ENCODE measurements around the gene HDAC5. TPM values are rescaled to one million over a fixed set of nuclear protein-coding genes. Genes with fewer than 3 reads are reported as not detected.

HDAC5 gene
- total RNA-seq, 1 donor from 2014 or later, result 42.0 TPM

DNA sequence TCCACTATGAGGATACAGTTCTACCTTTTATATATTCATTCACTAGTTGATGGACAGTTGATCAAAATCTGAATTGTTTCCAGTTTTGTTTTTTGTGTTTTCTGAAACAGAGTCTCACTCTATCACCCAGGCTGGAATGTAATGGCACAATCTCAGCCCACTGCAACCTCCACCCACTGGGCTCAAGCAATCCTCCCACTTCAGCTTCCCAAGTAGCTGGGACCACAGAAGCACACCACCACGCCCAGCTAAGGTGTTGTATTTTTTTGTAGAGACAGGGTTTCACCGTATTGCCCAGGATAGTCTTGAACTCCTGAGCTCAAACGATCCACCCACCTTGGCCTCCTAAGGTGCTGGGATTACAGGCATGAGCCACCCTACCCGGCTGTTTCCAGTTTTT is 78.0 kb downstream of the HDAC5 start:
- H3K27ac Mint-ChIP-seq (ENCODE audit: unreplicated experiment), result no peak overlapping the region
- H3K4me3 Mint-ChIP-seq (ENCODE audit: unreplicated experiment), result no peak overlapping the region
- H3K4me1 Mint-ChIP-seq (ENCODE audit: unreplicated experiment), result peaks cover 6% of the 10 kb centered on the region
- DNase-seq (ENCODE audit: extremely low spot score, unreplicated experiment), result no peak
- no peaks in the 10 kb centered on the region for H3K9me3 Mint-ChIP-seq (ENCODE audit: unreplicated experiment)
- H3K27me3 Mint-ChIP-seq (ENCODE audit: unreplicated experiment), result no peaks in the 10 kb centered on the region
- peaks cover 16% of the 10 kb centered on the region for H3K36me3 Mint-ChIP-seq (ENCODE audit: unreplicated experiment)
- TF ChIP-seq, protein P1, sequence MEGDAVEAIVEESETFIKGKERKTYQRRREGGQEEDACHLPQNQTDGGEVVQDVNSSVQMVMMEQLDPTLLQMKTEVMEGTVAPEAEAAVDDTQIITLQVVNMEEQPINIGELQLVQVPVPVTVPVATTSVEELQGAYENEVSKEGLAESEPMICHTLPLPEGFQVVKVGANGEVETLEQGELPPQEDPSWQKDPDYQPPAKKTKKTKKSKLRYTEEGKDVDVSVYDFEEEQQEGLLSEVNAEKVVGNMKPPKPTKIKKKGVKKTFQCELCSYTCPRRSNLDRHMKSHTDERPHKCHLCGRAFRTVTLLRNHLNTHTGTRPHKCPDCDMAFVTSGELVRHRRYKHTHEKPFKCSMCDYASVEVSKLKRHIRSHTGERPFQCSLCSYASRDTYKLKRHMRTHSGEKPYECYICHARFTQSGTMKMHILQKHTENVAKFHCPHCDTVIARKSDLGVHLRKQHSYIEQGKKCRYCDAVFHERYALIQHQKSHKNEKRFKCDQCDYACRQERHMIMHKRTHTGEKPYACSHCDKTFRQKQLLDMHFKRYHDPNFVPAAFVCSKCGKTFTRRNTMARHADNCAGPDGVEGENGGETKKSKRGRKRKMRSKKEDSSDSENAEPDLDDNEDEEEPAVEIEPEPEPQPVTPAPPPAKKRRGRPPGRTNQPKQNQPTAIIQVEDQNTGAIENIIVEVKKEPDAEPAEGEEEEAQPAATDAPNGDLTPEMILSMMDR (IDR thresholded peaks at IDR 0.05), result no peak

DNA sequence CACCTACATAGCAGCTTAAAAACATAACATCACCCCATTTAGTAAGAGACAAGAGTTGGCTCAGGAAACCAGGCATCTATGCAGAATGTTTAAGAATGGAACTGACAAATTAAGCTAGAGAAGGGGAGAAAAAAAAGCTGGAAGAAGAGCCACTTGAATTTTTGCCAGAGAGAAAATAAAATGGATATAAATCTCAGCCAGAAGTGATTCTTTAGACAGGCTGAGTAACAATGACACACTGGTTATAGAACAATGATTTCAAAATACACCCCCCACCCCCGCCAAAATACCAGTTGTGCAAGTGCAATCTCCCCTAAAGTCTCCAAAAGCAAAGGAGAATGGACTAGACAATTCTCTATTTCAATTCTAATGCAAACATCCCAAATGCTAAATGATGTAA is 79.4 kb downstream of the HDAC5 start:
- no peak for DNase-seq (ENCODE audit: extremely low spot score, unreplicated experiment)
- TF ChIP-seq, protein P1 (IDR thresholded peaks at IDR 0.05), result no peak
- H3K27me3 Mint-ChIP-seq (ENCODE audit: unreplicated experiment), result no peaks in the 10 kb centered on the region
- peak overlapping the region; percentile 53 for H3K27ac Mint-ChIP-seq (ENCODE audit: unreplicated experiment)
- no peaks in the 10 kb centered on the region for H3K9me3 Mint-ChIP-seq (ENCODE audit: unreplicated experiment)
- H3K4me3 Mint-ChIP-seq (ENCODE audit: unreplicated experiment), result no peak overlapping the region
- peaks cover 9% of the 10 kb centered on the region for H3K4me1 Mint-ChIP-seq (ENCODE audit: unreplicated experiment)
- peaks cover 13% of the 10 kb centered on the region for H3K36me3 Mint-ChIP-seq (ENCODE audit: unreplicated experiment)

DNA sequence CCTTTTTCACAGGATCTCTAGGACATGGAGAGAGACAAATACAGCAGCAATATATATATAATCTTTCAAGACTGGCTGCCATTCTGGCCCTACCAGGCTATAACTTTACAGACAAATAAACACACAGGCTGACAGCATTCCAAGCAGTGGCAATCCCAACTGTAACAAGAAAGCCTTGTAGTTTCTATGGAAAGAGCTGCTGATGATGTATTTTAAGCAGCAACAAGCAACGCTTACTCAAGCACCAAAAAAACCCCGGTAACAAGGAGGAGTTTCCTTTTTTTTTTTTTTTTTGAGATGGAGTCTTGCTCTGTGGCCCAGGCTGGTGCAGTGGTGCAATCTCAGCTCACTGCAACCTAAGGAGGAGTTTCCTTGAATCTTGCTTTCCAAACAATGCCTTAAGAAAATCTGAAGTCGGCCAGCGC is 80.2 kb downstream of the HDAC5 start:
- peaks cover 11% of the 10 kb centered on the region for H3K36me3 Mint-ChIP-seq (ENCODE audit: unreplicated experiment)
- peaks cover 9% of the 10 kb centered on the region for H3K4me1 Mint-ChIP-seq (ENCODE audit: unreplicated experiment)
- peak overlapping the region; percentile 0 for H3K27ac Mint-ChIP-seq (ENCODE audit: unreplicated experiment)
- no peak for DNase-seq (ENCODE audit: extremely low spot score, unreplicated experiment)
- no peak overlapping the region for H3K4me3 Mint-ChIP-seq (ENCODE audit: unreplicated experiment)
- TF ChIP-seq, protein P1 (IDR thresholded peaks at IDR 0.05), result no peak
- no peaks in the 10 kb centered on the region for H3K27me3 Mint-ChIP-seq (ENCODE audit: unreplicated experiment)
- H3K9me3 Mint-ChIP-seq (ENCODE audit: unreplicated experiment), result no peaks in the 10 kb centered on the region

DNA sequence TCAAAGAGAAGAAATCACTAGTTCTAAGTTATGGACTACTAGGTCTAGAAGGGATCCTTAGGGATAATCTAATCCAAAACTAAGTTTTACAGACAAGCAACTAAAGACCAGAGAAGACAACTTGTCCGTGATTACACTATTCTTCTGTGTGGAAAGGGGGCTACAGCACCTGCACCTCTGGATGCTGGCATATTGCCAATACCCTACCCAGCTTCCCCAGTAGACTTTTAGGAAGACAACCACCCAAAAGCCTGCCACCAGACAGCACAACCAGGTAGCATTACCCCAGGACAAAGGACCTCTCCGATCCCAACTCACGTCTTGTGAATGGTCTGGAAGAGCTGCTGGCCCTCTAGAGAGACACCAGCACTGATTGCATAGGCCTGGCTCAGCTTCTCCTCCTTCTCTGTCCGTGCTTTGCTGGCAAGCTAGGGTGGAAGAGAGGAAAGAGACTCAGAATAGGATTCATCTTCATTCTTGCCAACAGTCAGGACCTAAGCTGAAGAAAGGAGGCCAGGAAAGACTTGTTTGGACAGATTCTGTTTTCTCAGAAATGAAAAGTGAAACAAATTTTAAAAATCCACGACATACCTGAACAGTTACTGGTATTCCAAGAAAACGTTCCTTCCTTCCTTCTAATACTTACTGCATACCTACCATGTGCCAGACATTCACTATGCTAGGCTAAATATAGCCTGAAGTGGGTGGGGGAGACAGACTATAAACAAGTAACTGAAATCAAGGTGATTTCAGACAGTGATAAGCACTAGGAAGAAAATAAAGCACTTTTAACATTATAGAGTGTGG is 83.4 kb downstream of the HDAC5 start:
- no peak for DNase-seq (ENCODE audit: extremely low spot score, unreplicated experiment)
- TF ChIP-seq, protein P1 (IDR thresholded peaks at IDR 0.05), result no peak
- Mint-ChIP-seq H3K27ac (ENCODE audit: unreplicated experiment) (peak overlapping the region; percentile 18), H3K36me3 (ENCODE audit: unreplicated experiment) (peaks cover 21% of the 10 kb centered on the region), H3K27me3 (ENCODE audit: unreplicated experiment) (no peaks in the 10 kb centered on the region), H3K9me3 (ENCODE audit: unreplicated experiment) (no peaks in the 10 kb centered on the region), H3K4me1 (ENCODE audit: unreplicated experiment) (peaks cover 9% of the 10 kb centered on the region), H3K4me3 (ENCODE audit: unreplicated experiment) (no peak overlapping the region)

DNA sequence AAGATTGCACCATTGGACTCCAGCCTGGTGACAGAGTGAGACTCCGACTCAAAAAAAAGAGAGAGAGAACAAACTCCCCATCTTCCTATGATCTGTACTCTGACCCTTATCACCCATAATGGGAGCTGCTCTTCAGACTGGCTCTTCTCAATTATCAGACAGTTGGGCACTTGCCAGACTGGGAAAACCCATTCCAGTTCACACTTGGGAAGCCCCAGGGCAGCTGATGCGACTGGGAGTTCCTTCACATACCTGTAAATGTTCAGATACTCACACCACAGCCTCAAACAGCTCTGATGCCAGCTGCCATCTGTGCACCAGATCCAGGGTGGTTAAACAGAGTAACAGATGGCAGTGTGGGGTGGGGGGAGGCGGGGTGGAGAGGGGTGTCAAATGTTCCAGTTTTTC is 84.8 kb downstream of the HDAC5 start:
- Mint-ChIP-seq H3K36me3 (ENCODE audit: unreplicated experiment) (peaks cover 29% of the 10 kb centered on the region), H3K27me3 (ENCODE audit: unreplicated experiment) (no peaks in the 10 kb centered on the region), H3K9me3 (ENCODE audit: unreplicated experiment) (no peaks in the 10 kb centered on the region), H3K4me1 (ENCODE audit: unreplicated experiment) (peaks cover 9% of the 10 kb centered on the region), H3K27ac (ENCODE audit: unreplicated experiment) (no peak overlapping the region), H3K4me3 (ENCODE audit: unreplicated experiment) (no peak overlapping the region)
- no peak for DNase-seq (ENCODE audit: extremely low spot score, unreplicated experiment)
- TF ChIP-seq, protein P1 (IDR thresholded peaks at IDR 0.05), result no peak

All from osteocyte (in vitro differentiated cells).